T-helper 17 cell (primary cell): ENCODE measurements around the gene IL17B. TPM values are rescaled to one million over a fixed set of nuclear protein-coding genes. Genes with fewer than 3 reads are reported as not detected.
A peak's percentile ranks its signal among the peaks of the same experiment; 100 is the strongest.

ENCODE experiments used
- ATAC-seq: fragments of 150-1000 bp; cut with Tn5 transposase; 2 replicates; pipeline ENCODE4 v1.10.0; 2021; ENCODE audit warnings: mild to moderate bottlenecking, moderate library complexity
- DNase-seq, 3 donors: peaks; one replicate each; pipeline versions ENCODE4 v3.0.0 to v3.0.0-alpha.2; 2020 to 2021
- H3K9me3 ChIP-seq: one replicate; pipeline ENCODE4 v1.7.0; 2013; ENCODE audit warnings: low read length, mild to moderate bottlenecking; ENCODE audit not compliant: control insufficient read depth, poor library complexity, severe bottlenecking
- H3K27ac Mint-ChIP-seq: one replicate; pipeline ENCODE4 v1.8.0; 2022; ENCODE audit warnings: mild to moderate bottlenecking, moderate library complexity, mixed read lengths
- H3K27me3 Mint-ChIP-seq: one replicate; pipeline ENCODE4 v1.8.0; 2022; ENCODE audit warnings: mixed read lengths
- H3K36me3 Mint-ChIP-seq: one replicate; pipeline ENCODE4 v1.8.0; 2022; ENCODE audit warnings: low read depth, mixed read lengths
- H3K4me1 Mint-ChIP-seq: one replicate; pipeline ENCODE4 v1.8.0; 2022; ENCODE audit warnings: mild to moderate bottlenecking, mixed read lengths
- H3K4me3 Mint-ChIP-seq: one replicate; pipeline ENCODE4 v1.8.0; 2022; ENCODE audit warnings: mild to moderate bottlenecking, moderate library complexity, mixed read lengths
- total RNA-seq, 4 donors: library from RNA in 2 of 4; stranded (reverse) in 2 of 4; gene quantifications; one replicate each; pipeline ENCODE4 v1.2.3 and lab custom pipeline; 2022 to 2026

Gene IL17B
- total RNA-seq, 2 donors from 2014 or later, result not detected

GRCh38 chr5:149386166-149386565 lies 7.1 kb upstream of the IL17B start:
- no peaks in the 10 kb centered on the region for H3K9me3 ChIP-seq
- H3K4me3 Mint-ChIP-seq, result no peak overlapping the region
- H3K36me3 Mint-ChIP-seq, result no peaks in the 10 kb centered on the region
- DNase-seq (no peak), ATAC-seq (no peak)
- H3K27ac Mint-ChIP-seq, result no peak overlapping the region
- H3K27me3 Mint-ChIP-seq, result peaks cover 11% of the 10 kb centered on the region
- peaks cover 5% of the 10 kb centered on the region for H3K4me1 Mint-ChIP-seq

GRCh38 chr5:149383399-149383798 lies 4.3 kb upstream of the IL17B start:
- no peaks in the 10 kb centered on the region for H3K36me3 Mint-ChIP-seq
- no peak for ATAC-seq
- no peaks in the 10 kb centered on the region for H3K9me3 ChIP-seq
- no peak overlapping the region for H3K4me3 Mint-ChIP-seq
- H3K4me1 Mint-ChIP-seq, result peaks cover 5% of the 10 kb centered on the region
- no peak for DNase-seq
- H3K27ac Mint-ChIP-seq, result no peak overlapping the region
- H3K27me3 Mint-ChIP-seq, result peaks cover 17% of the 10 kb centered on the region

GRCh38 chr5:149382517-149383220 lies 3.6 kb upstream of the IL17B start:
- H3K4me3 Mint-ChIP-seq, result no peak overlapping the region
- peaks cover 17% of the 10 kb centered on the region for H3K27me3 Mint-ChIP-seq
- DNase-seq, result no peak
- H3K4me1 Mint-ChIP-seq, result peaks cover 5% of the 10 kb centered on the region
- H3K27ac Mint-ChIP-seq, result no peak overlapping the region
- H3K36me3 Mint-ChIP-seq, result no peaks in the 10 kb centered on the region
- no peaks in the 10 kb centered on the region for H3K9me3 ChIP-seq
- no peak for ATAC-seq

GRCh38 chr5:149381986-149382338 lies 2.9 kb upstream of the IL17B start:
- DNase-seq, result peak; percentile 53 to 68 (median 60)
- Mint-ChIP-seq H3K4me3 (no peak overlapping the region), H3K4me1 (peaks cover 9% of the 10 kb centered on the region), H3K36me3 (peaks cover 5% of the 10 kb centered on the region), H3K27me3 (peaks cover 17% of the 10 kb centered on the region), H3K27ac (no peak overlapping the region)
- no peaks in the 10 kb centered on the region for H3K9me3 ChIP-seq
- ATAC-seq, result peak; percentile 85

GRCh38 chr5:149381261-149381985 lies 2.3 kb upstream of the IL17B start:
- Mint-ChIP-seq H3K4me3 (no peak overlapping the region), H3K27me3 (peaks cover 17% of the 10 kb centered on the region), H3K36me3 (peaks cover 5% of the 10 kb centered on the region), H3K27ac (no peak overlapping the region), H3K4me1 (peaks cover 9% of the 10 kb centered on the region)
- no peaks in the 10 kb centered on the region for H3K9me3 ChIP-seq
- ATAC-seq (peak; percentile 12), DNase-seq (no peak)

GRCh38 chr5:149380466-149381121 lies 1.5 kb upstream of the IL17B start:
- no peak overlapping the region for H3K27ac Mint-ChIP-seq
- no peak overlapping the region for H3K4me3 Mint-ChIP-seq
- peaks cover 17% of the 10 kb centered on the region for H3K27me3 Mint-ChIP-seq
- peaks cover 5% of the 10 kb centered on the region for H3K36me3 Mint-ChIP-seq
- H3K4me1 Mint-ChIP-seq, result peaks cover 9% of the 10 kb centered on the region
- ATAC-seq (no peak), DNase-seq (no peak)
- H3K9me3 ChIP-seq, result no peaks in the 10 kb centered on the region

- ATAC-seq (no peak), DNase-seq (no peak)
- Mint-ChIP-seq H3K27ac (no peak overlapping the region), H3K4me1 (peaks cover 9% of the 10 kb centered on the region), H3K27me3 (peaks cover 17% of the 10 kb centered on the region), H3K4me3 (no peak overlapping the region), H3K36me3 (peaks cover 5% of the 10 kb centered on the region)
- H3K9me3 ChIP-seq, result no peaks in the 10 kb centered on the region
Observed at GRCh38 chr5:149379818-149380374, 804 bp upstream of the IL17B start.

- Mint-ChIP-seq H3K27ac (peak overlapping the region; percentile 29), H3K27me3 (peaks cover 17% of the 10 kb centered on the region), H3K4me1 (peaks cover 12% of the 10 kb centered on the region), H3K36me3 (peaks cover 5% of the 10 kb centered on the region), H3K4me3 (no peak overlapping the region)
- H3K9me3 ChIP-seq, result no peaks in the 10 kb centered on the region
- no peak for DNase-seq
- ATAC-seq, result no peak
Observed at GRCh38 chr5:149378241-149378820, 761 bp downstream of the IL17B start.

GRCh38 chr5:149376711-149377447 lies 2.2 kb downstream of the IL17B start:
- no peaks in the 10 kb centered on the region for H3K9me3 ChIP-seq
- no peak for ATAC-seq
- no peak overlapping the region for H3K4me3 Mint-ChIP-seq
- peaks cover 11% of the 10 kb centered on the region for H3K4me1 Mint-ChIP-seq
- H3K27me3 Mint-ChIP-seq, result peaks cover 13% of the 10 kb centered on the region
- no peak for DNase-seq
- H3K36me3 Mint-ChIP-seq, result peaks cover 5% of the 10 kb centered on the region
- H3K27ac Mint-ChIP-seq, result no peak overlapping the region

- Mint-ChIP-seq H3K4me3 (no peak overlapping the region), H3K27me3 (peaks cover 5% of the 10 kb centered on the region), H3K27ac (no peak overlapping the region), H3K36me3 (peaks cover 5% of the 10 kb centered on the region), H3K4me1 (peaks cover 12% of the 10 kb centered on the region)
- H3K9me3 ChIP-seq, result no peaks in the 10 kb centered on the region
- DNase-seq (no peak), ATAC-seq (no peak)
Observed at GRCh38 chr5:149376104-149376503, 3.0 kb downstream of the IL17B start.

GRCh38 chr5:149375434-149375833 lies 3.7 kb downstream of the IL17B start:
- ATAC-seq (no peak), DNase-seq (no peak)
- H3K27ac Mint-ChIP-seq, result no peak overlapping the region
- H3K9me3 ChIP-seq, result no peaks in the 10 kb centered on the region
- peaks cover 13% of the 10 kb centered on the region for H3K4me1 Mint-ChIP-seq
- peaks cover 4% of the 10 kb centered on the region for H3K27me3 Mint-ChIP-seq
- H3K36me3 Mint-ChIP-seq, result peaks cover 5% of the 10 kb centered on the region
- no peak overlapping the region for H3K4me3 Mint-ChIP-seq

GRCh38 chr5:149374801-149375200 lies 4.3 kb downstream of the IL17B start:
- Mint-ChIP-seq H3K36me3 (peaks cover 5% of the 10 kb centered on the region), H3K27me3 (no peaks in the 10 kb centered on the region), H3K27ac (no peak overlapping the region), H3K4me3 (no peak overlapping the region), H3K4me1 (peaks cover 13% of the 10 kb centered on the region)
- ATAC-seq (no peak), DNase-seq (no peak)
- H3K9me3 ChIP-seq, result no peaks in the 10 kb centered on the region
